Mesenchymal stem cell (in vitro differentiated cells and primary cell): ENCODE measurements around the gene VWA7.

Experiments used
- DNase-seq: peaks from one replicate; pipeline ENCODE4 v3.0.0-alpha.2; 2013
- H2AFZ ChIP-seq: one replicate; pipeline ENCODE4 v1.6.1; 2013; ENCODE audit warnings: low read depth, mild to moderate bottlenecking, control low read depth, inconsistent platforms, low read length, moderate library complexity
- H2AK5ac ChIP-seq: 2 replicates; pipeline ENCODE4 v1.6.1; 2013; ENCODE audit warnings: low read length, moderate library complexity, mild to moderate bottlenecking, inconsistent platforms; ENCODE audit not compliant: severe bottlenecking
- H2BK120ac ChIP-seq: one replicate; pipeline ENCODE4 v1.6.1; 2013; ENCODE audit warnings: low read depth, mild to moderate bottlenecking, inconsistent platforms, low read length, moderate library complexity
- H2BK12ac ChIP-seq, 2 experiments: one replicate each; pipeline ENCODE4 v1.6.1; 2013; ENCODE audit warnings: inconsistent platforms in 2 of 2, low read length in 2 of 2, mild to moderate bottlenecking in 2 of 2, moderate library complexity in 2 of 2, control low read depth in 1 of 2
- H2BK15ac ChIP-seq: one replicate; pipeline ENCODE4 v1.6.1; 2013; ENCODE audit warnings: mild to moderate bottlenecking, low read depth, inconsistent platforms; ENCODE audit not compliant: poor library complexity, severe bottlenecking
- H2BK5ac ChIP-seq: 2 replicates; pipeline ENCODE4 v1.6.1; 2013; ENCODE audit warnings: low read depth, mild to moderate bottlenecking, low read length, control low read depth, inconsistent platforms; ENCODE audit not compliant: poor library complexity, severe bottlenecking
- H3K14ac ChIP-seq, 2 experiments: one replicate each; pipeline ENCODE4 v1.6.1; 2013; ENCODE audit warnings: inconsistent platforms in 2 of 2, low read length in 2 of 2, control low read depth in 1 of 2, mild to moderate bottlenecking in 1 of 2, moderate library complexity in 1 of 2
- H3K18ac ChIP-seq, 2 experiments: one replicate each; pipeline ENCODE4 v1.6.1; 2013; ENCODE audit warnings: inconsistent platforms in 2 of 2, low read length in 2 of 2, control low read depth in 1 of 2, low read depth in 1 of 2, mild to moderate bottlenecking in 1 of 2
- H3K23ac ChIP-seq, 2 experiments: one replicate each; pipeline ENCODE4 v1.6.1; 2013; ENCODE audit warnings: inconsistent platforms in 2 of 2, low read length in 2 of 2, mild to moderate bottlenecking in 2 of 2, moderate library complexity in 2 of 2, control low read depth in 1 of 2
- H3K27ac ChIP-seq: 2 replicates; pipeline ENCODE4 v1.5.1; 2013; ENCODE audit warnings: mild to moderate bottlenecking, moderate library complexity, low read length, control low read depth, inconsistent platforms; ENCODE audit not compliant: poor library complexity, severe bottlenecking
- H3K27me3 ChIP-seq, 2 experiments: 2 replicates each; pipeline versions ENCODE4 v1.6.1 to v1.7.0; 2013; ENCODE audit warnings: low read length in 2 of 2, mild to moderate bottlenecking in 2 of 2, moderate library complexity in 2 of 2, control low read depth in 1 of 2, inconsistent platforms in 1 of 2; ENCODE audit not compliant: control insufficient read depth in 1 of 2, insufficient read depth in 1 of 2
- H3K36me3 ChIP-seq, 2 experiments: 2 replicates each; pipeline versions ENCODE4 v1.6.1 to v1.7.0; 2013; ENCODE audit warnings: low read length in 2 of 2, control low read depth in 1 of 2, inconsistent platforms in 1 of 2, low read depth in 1 of 2, mild to moderate bottlenecking in 1 of 2; ENCODE audit not compliant: insufficient read depth in 2 of 2, control insufficient read depth in 1 of 2
- H3K4ac ChIP-seq, 2 experiments: one replicate each; pipeline ENCODE4 v1.6.1; 2013; ENCODE audit warnings: inconsistent platforms in 2 of 2, low read length in 2 of 2, mild to moderate bottlenecking in 2 of 2, moderate library complexity in 2 of 2, control low read depth in 1 of 2, low read depth in 1 of 2
- H3K4me1 ChIP-seq: 2 replicates; pipeline ENCODE4 v1.6.1; 2013; ENCODE audit warnings: low read depth, low read length, control low read depth; ENCODE audit not compliant: control insufficient read depth, insufficient read depth
- H3K4me2 ChIP-seq: 2 replicates; pipeline ENCODE4 v1.6.1; 2013; ENCODE audit warnings: low read length, mild to moderate bottlenecking, inconsistent platforms; ENCODE audit not compliant: poor library complexity, severe bottlenecking
- H3K4me3 ChIP-seq, 2 experiments: 2 replicates each; pipeline versions ENCODE4 v1.5.1 to v1.7.0; 2013; ENCODE audit warnings: low read length in 2 of 2, mild to moderate bottlenecking in 2 of 2, control low read depth in 1 of 2, low read depth in 1 of 2; ENCODE audit not compliant: insufficient read depth in 1 of 2
- H3K79me1 ChIP-seq: replicated peaks from 2 replicates; pipeline ENCODE4 v1.6.1; 2013; ENCODE audit warnings: mild to moderate bottlenecking, control low read depth, low read length, inconsistent platforms; ENCODE audit not compliant: poor library complexity, severe bottlenecking
- H3K9ac ChIP-seq: 2 replicates; pipeline ENCODE4 v1.7.0; 2013; ENCODE audit warnings: mild to moderate bottlenecking, low read length, moderate library complexity
- H3K9me3 ChIP-seq: 2 replicates; pipeline ENCODE4 v1.7.0; 2013; ENCODE audit warnings: mild to moderate bottlenecking, low read length; ENCODE audit not compliant: control insufficient read depth
- H4K8ac ChIP-seq: one replicate; pipeline ENCODE4 v1.6.1; 2013; ENCODE audit warnings: inconsistent platforms, mild to moderate bottlenecking, low read length, moderate library complexity
- H4K91ac ChIP-seq: one replicate; pipeline ENCODE4 v1.6.1; 2013; ENCODE audit warnings: mild to moderate bottlenecking, low read length, inconsistent platforms
- WGBS: methylation state at CpG from one replicate; pipeline ENCODE4 v1.1.7; 2013; ENCODE audit warnings: mixed read lengths; 5-methylcytosine and 5-hydroxymethylcytosine counted together

VWA7 gene

DNA sequence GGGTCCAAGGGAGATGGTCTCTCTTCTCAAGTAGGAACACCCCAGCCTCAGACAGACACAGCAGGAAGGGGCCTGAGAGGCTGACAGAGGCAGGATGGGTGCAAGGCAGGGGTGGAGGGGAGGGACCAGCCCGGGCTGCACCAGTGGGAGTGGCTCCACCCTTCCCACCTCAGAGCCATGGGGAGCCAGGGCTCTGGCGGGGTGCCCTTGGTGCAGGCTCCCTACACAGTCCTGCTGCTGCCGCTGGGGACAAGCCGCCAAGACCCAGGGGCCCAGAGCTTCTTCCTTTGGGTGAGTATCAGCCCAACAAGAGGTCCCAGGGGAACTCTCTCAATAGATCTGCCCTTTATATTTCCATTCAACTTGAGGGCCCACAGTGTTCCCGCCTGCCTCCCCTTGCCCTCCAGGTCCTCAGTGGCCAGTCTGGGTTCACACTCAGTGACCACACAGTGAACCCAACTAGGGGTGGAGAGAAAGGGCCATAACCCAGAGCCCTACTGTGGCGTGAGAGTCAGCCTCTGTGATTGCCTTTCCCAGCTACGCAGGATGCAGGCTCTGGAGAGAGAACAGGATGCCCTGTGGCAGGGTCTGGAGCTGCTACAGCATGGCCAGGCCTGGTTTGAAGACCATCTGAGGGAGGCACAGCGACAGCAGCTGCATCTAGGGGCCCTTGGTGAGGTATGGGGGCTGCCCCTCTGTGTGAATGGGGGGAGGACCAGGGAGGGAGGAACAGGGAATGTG, 14.1 kb downstream of the VWA7 start:
- Histone ChIP-seq H3K4me2 (no peak overlapping the region), H3K36me3 (peaks cover 15 to 27% of the 10 kb centered on the region in 2 experiments), H2AK5ac (peak overlapping the region; percentile 53), H2BK15ac (peak overlapping the region; percentile 36), H3K4ac (peak overlapping the region; percentile 42 to 78), H3K27me3 (peaks cover 0 to 6% of the 10 kb centered on the region in 2 experiments), H4K8ac (peak overlapping the region; percentile 94), H3K9ac (peak overlapping the region; percentile 47), H2BK120ac (peak overlapping the region; percentile 64), H3K9me3 (no peaks in the 10 kb centered on the region), H3K14ac (peak overlapping the region in 1 of 2 experiments; percentile 61), H3K23ac (no peak overlapping the region), H3K4me1 (peaks cover 12% of the 10 kb centered on the region), H3K4me3 (no peak overlapping the region), H2BK12ac (peak overlapping the region; percentile 59 to 83), H2BK5ac (no peak overlapping the region), H3K79me1 (no peaks in the 10 kb centered on the region), H4K91ac (peak overlapping the region; percentile 98), H3K27ac (no peak overlapping the region), H2AFZ (peak overlapping the region; percentile 20), H3K18ac (peak overlapping the region; percentile 80 to 84)
- WGBS = 84% methylated on average over 8 of the region's 8 CpGs
- DNase-seq = no peak

DNA sequence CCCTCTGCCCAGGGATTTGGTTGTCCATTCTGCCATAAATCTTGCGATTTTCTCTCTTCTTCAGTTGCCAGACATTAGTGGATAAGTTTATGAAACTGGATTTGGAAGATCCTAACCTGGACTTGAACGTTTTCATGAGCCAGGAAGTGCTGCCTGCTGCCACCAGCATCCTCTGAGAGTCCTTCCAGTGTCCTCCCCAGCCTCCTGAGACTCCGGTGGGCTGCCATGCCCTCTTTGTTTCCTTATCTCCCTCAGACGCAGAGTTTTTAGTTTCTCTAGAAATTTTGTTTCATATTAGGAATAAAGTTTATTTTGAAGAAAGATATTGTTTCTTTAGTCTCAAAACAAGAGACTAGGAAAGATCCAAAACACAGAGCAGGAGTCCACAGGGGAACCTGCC, 14.8 kb downstream of the VWA7 start, which contains the start of gene SAPCD1:
Gene SAPCD1 (plus strand): TSS at position 301 of the 400 bp plus-strand sequence. CDS start 399 bp downstream, outside the sequence.
- Histone ChIP-seq H3K27ac (no peak within 1 kb of the TSS), H2AK5ac (peak within 1 kb of the TSS; percentile 53), H2BK5ac (no peak within 1 kb of the TSS), H3K79me1 (no peaks in the 10 kb centered on the region), H3K4ac (peak within 1 kb of the TSS; percentile 42 to 78), H3K27me3 (peaks cover 0 to 6% of the 10 kb centered on the region in 2 experiments), H3K36me3 (peaks cover 15 to 27% of the 10 kb centered on the region in 2 experiments), H2BK15ac (peak within 1 kb of the TSS; percentile 36), H3K23ac (no peak within 1 kb of the TSS), H3K9me3 (no peaks in the 10 kb centered on the region), H2BK120ac (peak within 1 kb of the TSS; percentile 64), H3K4me3 (no peak within 1 kb of the TSS), H4K8ac (peak within 1 kb of the TSS; percentile 94), H2AFZ (peak within 1 kb of the TSS; percentile 20), H3K14ac (peak within 1 kb of the TSS in 1 of 2 experiments; percentile 61), H3K9ac (peak within 1 kb of the TSS; percentile 47), H4K91ac (peak within 1 kb of the TSS; percentile 98), H3K4me1 (peaks cover 12% of the 10 kb centered on the region), H3K4me2 (no peak within 1 kb of the TSS), H3K18ac (peak within 1 kb of the TSS; percentile 80 to 84), H2BK12ac (peak within 1 kb of the TSS; percentile 59 to 83)
- no peak for DNase-seq
- WGBS = 87% methylated on average over 3 of the region's 4 CpGs

DNA sequence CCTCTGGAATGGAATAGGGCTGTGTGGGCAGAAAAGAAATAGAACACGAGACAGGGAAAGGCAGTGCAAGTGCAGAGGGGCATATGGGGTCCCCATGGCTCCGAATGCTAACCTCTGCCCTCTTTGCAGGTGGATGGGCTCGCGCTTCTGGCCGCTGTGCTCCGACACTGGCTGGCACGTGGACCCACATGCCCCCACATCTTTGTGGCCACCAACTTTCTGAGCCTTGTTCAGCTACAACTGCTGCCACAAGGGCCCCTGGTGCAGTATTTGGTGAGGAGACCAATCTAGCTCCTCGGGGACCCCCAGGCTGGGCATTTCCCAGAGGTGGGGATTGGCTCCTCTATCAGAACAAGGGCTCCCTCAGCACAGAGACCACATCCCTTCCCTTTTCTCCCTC, 15.8 kb downstream of the VWA7 start:
- H2BK15ac ChIP-seq = no peak overlapping the region
- H2AK5ac ChIP-seq = no peak overlapping the region
- no peaks in the 10 kb centered on the region for H3K9me3 ChIP-seq
- H3K4me2 ChIP-seq = no peak overlapping the region
- DNase-seq = no peak
- no peak overlapping the region for H3K14ac ChIP-seq
- H3K4me1 ChIP-seq = peaks cover 6% of the 10 kb centered on the region
- no peaks in the 10 kb centered on the region for H3K79me1 ChIP-seq
- no peak overlapping the region for H3K4ac ChIP-seq
- no peak overlapping the region for H3K9ac ChIP-seq
- H4K8ac ChIP-seq = no peak overlapping the region
- H3K27me3 ChIP-seq = peaks cover 0 to 5% of the 10 kb centered on the region in 2 experiments
- H3K36me3 ChIP-seq = peaks cover 15 to 27% of the 10 kb centered on the region in 2 experiments
- no peak overlapping the region for H3K23ac ChIP-seq
- no peak overlapping the region for H3K4me3 ChIP-seq
- WGBS = 99% methylated on average over 7 of the region's 8 CpGs
- H3K18ac ChIP-seq = no peak overlapping the region
- no peak overlapping the region for H2AFZ ChIP-seq
- no peak overlapping the region for H3K27ac ChIP-seq
- H2BK12ac ChIP-seq = no peak overlapping the region
- H2BK5ac ChIP-seq = no peak overlapping the region
- no peak overlapping the region for H2BK120ac ChIP-seq
- no peak overlapping the region for H4K91ac ChIP-seq

DNA sequence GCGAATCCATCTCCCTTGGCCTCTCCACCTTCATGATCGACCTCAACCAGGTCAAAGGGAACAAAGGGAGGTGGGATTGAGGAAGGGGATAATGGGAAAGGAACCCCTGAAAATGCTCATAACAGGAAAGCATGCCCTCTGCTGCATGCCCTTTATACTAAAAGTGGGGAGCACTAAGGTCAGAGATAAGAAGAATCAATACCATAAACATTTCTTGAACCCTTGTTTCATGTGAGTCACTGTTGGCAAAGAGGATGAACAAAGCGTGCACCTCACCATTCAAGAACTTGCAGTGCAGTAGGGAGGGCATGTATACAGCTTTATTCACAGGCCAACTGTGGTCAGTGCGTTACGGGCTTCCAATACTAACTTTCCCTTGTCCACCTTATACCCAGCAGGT, 16.3 kb downstream of the VWA7 start:
- Histone ChIP-seq H2BK5ac (no peak overlapping the region), H2AK5ac (no peak overlapping the region), H4K91ac (no peak overlapping the region), H4K8ac (no peak overlapping the region), H2AFZ (no peak overlapping the region), H3K9ac (no peak overlapping the region), H3K27ac (no peak overlapping the region), H3K14ac (no peak overlapping the region), H3K36me3 (peaks cover 15 to 27% of the 10 kb centered on the region in 2 experiments), H3K27me3 (no peaks in the 10 kb centered on the region), H2BK15ac (no peak overlapping the region), H3K9me3 (no peaks in the 10 kb centered on the region), H2BK12ac (no peak overlapping the region), H3K4ac (no peak overlapping the region), H3K18ac (no peak overlapping the region), H3K4me2 (no peak overlapping the region), H3K79me1 (no peaks in the 10 kb centered on the region), H3K23ac (no peak overlapping the region), H3K4me1 (peaks cover 5% of the 10 kb centered on the region), H3K4me3 (no peak overlapping the region), H2BK120ac (no peak overlapping the region)
- no peak for DNase-seq
- 99% methylated on average over 3 of the region's 5 CpGs for WGBS
